ENCODE measurements around the gene INSL3. TPM values are rescaled to one million over a fixed set of nuclear protein-coding genes. Genes with fewer than 3 reads are reported as not detected.

INSL3 gene
- total RNA-seq, 1 donor from 2014 or later: not detected

Other genes with a start within 250 kb of the INSL3 start
- gene UNC13A, start 133.2 kb downstream of the INSL3 start, total RNA-seq: 1.2 and 1.4 TPM in 2 replicates
- gene MAP1S, start 102.0 kb downstream of the INSL3 start, total RNA-seq: 72.3 and 82.2 TPM in 2 replicates
- gene FCHO1, start 70.0 kb downstream of the INSL3 start, total RNA-seq: 1.7 and 2.0 TPM in 2 replicates
- 0.36 TPM in 1 of 2 replicates, not detected in the other for gene B3GNT3, start 26.4 kb downstream of the INSL3 start, total RNA-seq
- 1.00 and 1.8 TPM in 2 replicates for gene JAK3, start 26.5 kb upstream of the INSL3 start, total RNA-seq
- 1,839 and 1,909 TPM in 2 replicates for gene RPL18A, start 38.4 kb upstream of the INSL3 start, total RNA-seq
- gene SLC5A5, start 50.4 kb upstream of the INSL3 start, total RNA-seq: not detected in 2 replicates
- gene CCDC124, start 111.5 kb upstream of the INSL3 start, total RNA-seq: 91.0 and 97.3 TPM in 2 replicates
- gene KCNN1, start 145.6 kb upstream of the INSL3 start, total RNA-seq: 1.5 and 1.6 TPM in 2 replicates
- gene ARRDC2, start 186.7 kb upstream of the INSL3 start, total RNA-seq: 2.6 and 2.8 TPM in 2 replicates

Data from astrocyte (in vitro differentiated cells and primary cell).